A673 (cell line): Measurements from ENCODE around the gene ODC1.

Source experiments
- EZH2 ChIP-seq: fragments of 200-600 bp; sonication (generic); IDR thresholded peaks from 2 replicates; pipeline ENCODE4 v1.6.1; 2017; ENCODE audit warnings: borderline replicate concordance, low read depth, mild to moderate bottlenecking, mixed read lengths, antibody characterized with exemption, low read length; ENCODE audit not compliant: poor library complexity, severe bottlenecking
- TF ChIP-seq, protein P1 (sequence below): fragments of 300-800, 200-600 bp; sonication (generic); conservative IDR thresholded peaks from 2 replicates; pipeline ENCODE4 v1.5.1; 2017; ENCODE audit warnings: low read depth, mild to moderate bottlenecking, antibody characterized with exemption, low read length, moderate library complexity, mixed read lengths

DNA sequence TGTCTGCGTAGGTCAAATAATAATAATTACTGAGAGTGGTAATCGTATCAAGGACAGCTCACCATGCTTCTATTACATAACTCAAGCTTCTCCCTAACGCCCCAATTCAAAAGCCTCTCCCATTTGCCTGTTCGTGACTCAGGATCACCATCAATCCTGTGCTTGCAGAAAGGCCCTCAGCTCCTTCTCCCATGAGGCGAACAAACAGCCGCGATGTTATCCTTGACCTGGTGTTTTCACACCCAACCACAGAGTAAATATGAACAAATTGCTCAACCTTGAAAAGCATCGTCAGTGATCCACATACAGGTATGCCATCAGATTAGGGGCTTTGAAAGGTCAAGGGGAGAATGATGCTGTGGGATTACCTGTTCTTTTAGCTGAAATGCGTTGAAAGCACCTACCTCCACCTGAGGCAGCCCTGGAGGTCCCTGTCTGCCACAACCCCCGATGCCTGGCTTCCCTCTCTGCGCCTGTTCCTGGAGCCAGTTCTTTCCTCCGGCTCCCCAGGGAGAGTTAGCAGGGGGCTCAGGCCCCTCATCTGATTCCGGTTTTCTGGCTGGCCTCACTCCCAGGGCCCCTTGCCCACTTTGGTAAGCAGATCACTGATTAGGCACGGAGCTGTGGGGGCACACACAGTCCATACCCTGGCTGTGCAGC is 39.1 kb upstream of the ODC1 start:
- TF ChIP-seq, protein P1, sequence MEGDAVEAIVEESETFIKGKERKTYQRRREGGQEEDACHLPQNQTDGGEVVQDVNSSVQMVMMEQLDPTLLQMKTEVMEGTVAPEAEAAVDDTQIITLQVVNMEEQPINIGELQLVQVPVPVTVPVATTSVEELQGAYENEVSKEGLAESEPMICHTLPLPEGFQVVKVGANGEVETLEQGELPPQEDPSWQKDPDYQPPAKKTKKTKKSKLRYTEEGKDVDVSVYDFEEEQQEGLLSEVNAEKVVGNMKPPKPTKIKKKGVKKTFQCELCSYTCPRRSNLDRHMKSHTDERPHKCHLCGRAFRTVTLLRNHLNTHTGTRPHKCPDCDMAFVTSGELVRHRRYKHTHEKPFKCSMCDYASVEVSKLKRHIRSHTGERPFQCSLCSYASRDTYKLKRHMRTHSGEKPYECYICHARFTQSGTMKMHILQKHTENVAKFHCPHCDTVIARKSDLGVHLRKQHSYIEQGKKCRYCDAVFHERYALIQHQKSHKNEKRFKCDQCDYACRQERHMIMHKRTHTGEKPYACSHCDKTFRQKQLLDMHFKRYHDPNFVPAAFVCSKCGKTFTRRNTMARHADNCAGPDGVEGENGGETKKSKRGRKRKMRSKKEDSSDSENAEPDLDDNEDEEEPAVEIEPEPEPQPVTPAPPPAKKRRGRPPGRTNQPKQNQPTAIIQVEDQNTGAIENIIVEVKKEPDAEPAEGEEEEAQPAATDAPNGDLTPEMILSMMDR, result no peak
- TF ChIP-seq EZH2, result no peak
